Measurements from ENCODE around the gene SETD1B. TPM values are rescaled to one million over a fixed set of nuclear protein-coding genes. Genes with fewer than 3 reads are reported as not detected.

SETD1B gene
- total RNA-seq, 1 experiment from 2014 or later = 40.4 TPM

DNA sequence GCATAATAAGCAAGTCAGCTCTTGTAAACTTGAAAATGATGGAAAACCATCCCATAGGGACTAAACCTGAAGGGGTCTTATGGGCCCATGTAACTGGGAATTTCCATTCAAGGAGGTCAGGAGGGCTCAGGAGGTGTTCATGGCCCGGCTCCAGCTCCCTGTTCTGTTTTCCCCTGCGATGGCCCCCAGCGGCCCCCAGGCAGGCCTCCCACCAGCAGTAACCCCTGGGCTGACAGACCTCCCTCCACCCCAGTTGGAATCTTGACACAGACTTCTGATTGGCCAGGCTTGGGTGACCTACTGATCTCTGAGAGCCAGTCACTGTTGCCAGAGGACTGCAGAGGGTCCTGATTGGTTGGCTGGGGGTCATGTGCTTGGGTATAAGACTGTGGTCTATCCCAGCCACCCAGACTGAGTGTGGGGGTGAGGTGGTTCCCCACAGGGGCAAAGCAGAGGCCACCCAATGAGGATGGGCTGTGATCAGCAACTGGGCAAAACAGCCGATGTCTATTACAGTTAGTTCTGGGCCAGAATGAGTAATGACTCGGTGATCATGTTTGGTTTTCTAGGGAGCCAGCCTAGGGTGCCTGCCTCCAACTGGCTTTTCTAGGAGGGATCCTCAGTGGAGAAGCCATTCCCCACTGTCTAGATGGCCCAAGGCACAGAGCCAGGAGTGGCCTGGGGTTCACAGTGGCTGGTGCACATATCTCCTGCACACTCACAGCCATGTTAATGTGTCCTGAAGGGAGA, 37.3 kb upstream of the SETD1B start:
- no peak overlapping the region for H3T11ph ChIP-seq (ENCODE audit: low read length)
- 0 out of 7 replicates have a peak overlapping the region, but pooled peaks of 1 of the 3 experiments have one; percentile 28 for H3K27ac Mint-ChIP-seq
- H3K4me1 ChIP-seq (ENCODE audit: insufficient read depth, low read length) = no peaks in the 10 kb centered on the region
- H3K27me3 ChIP-seq (ENCODE audit: insufficient read depth, low read length) = no peaks in the 10 kb centered on the region
- H4K91ac ChIP-seq (ENCODE audit: insufficient read length, low read depth, low read length) = no peak overlapping the region
- H3K23ac ChIP-seq (ENCODE audit: insufficient read length, low read depth, low read length) = no peak overlapping the region
- no peaks in the 10 kb centered on the region for H3K79me2 ChIP-seq (ENCODE audit: insufficient read depth, low read length)
- H2AFZ ChIP-seq (ENCODE audit: low read length) = no peak overlapping the region
- peaks cover 0 to 23% (median 7%) of the 10 kb centered on the region in 3 experiments; a peak in 4 of 7 replicates for H3K36me3 Mint-ChIP-seq (ENCODE audit: insufficient read depth in 1 of 3, low read depth in 3 of 3)
- H3K9me3 Mint-ChIP-seq = no peaks in the 10 kb centered on the region
- H3K4me1 Mint-ChIP-seq = peaks cover 4 to 17% of the 10 kb centered on the region in 2 experiments; a peak in 3 of 4 replicates
- H3K4me2 ChIP-seq (ENCODE audit: insufficient read depth, insufficient read length, low read length) = no peak overlapping the region
- H2BK120ac ChIP-seq (ENCODE audit: low read depth, low read length, poor library complexity, severe bottlenecking) = no peak overlapping the region
- DNase-seq = no peak
- H2BK5ac ChIP-seq (ENCODE audit: insufficient read length, low read length) = no peak overlapping the region
- no peak overlapping the region for H2BK12ac ChIP-seq (ENCODE audit: insufficient read length, low read depth, low read length)
- H3K27ac ChIP-seq (ENCODE audit: insufficient read length, low read depth, low read length) = no peak overlapping the region
- no peak overlapping the region for H3K4me3 Mint-ChIP-seq
- H3K14ac ChIP-seq (ENCODE audit: insufficient read depth, low read length) = no peak overlapping the region
- H2BK15ac ChIP-seq (ENCODE audit: low read depth, low read length) = no peak overlapping the region
- H3K9ac ChIP-seq (ENCODE audit: extremely low read depth, insufficient read length, low read length) = no peak overlapping the region
- no peaks in the 10 kb centered on the region for H3K23me2 ChIP-seq (ENCODE audit: insufficient read length, low read depth, low read length, poor library complexity, severe bottlenecking)
- H3K9me3 ChIP-seq (ENCODE audit: control insufficient read depth, low read depth, low read length) = no peaks in the 10 kb centered on the region
- no peak overlapping the region for H4K5ac ChIP-seq (ENCODE audit: insufficient read length, low read depth, low read length)
- H3K4ac ChIP-seq (ENCODE audit: low read depth, low read length) = no peak overlapping the region
- H4K8ac ChIP-seq (replicated peaks; ENCODE audit: insufficient read length, low read depth, low read length) = no peak overlapping the region
- no peak overlapping the region for H3K56ac ChIP-seq (ENCODE audit: insufficient read length, low read depth, low read length)
- no peaks in the 10 kb centered on the region; the same call in 1 of the 2 replicates for H3K27me3 Mint-ChIP-seq (ENCODE audit: low read depth)
- no peak overlapping the region for H2AK5ac ChIP-seq (ENCODE audit: insufficient read length, low read length)
- no peak overlapping the region for H2BK20ac ChIP-seq (ENCODE audit: low read depth, low read length, poor library complexity, severe bottlenecking)
- no peaks in the 10 kb centered on the region for H3K79me1 ChIP-seq (ENCODE audit: insufficient read depth, low read depth, low read length, poor library complexity, severe bottlenecking)
- WGBS (ENCODE audit: extremely low coverage, insufficient read length, low lambda C conversion rate) = no CpG with 5 or more reads among the region's 5 CpGs
- H4K20me1 ChIP-seq (ENCODE audit: control insufficient read depth, insufficient read depth, insufficient read length) = no peaks in the 10 kb centered on the region
- TF ChIP-seq, protein P1, sequence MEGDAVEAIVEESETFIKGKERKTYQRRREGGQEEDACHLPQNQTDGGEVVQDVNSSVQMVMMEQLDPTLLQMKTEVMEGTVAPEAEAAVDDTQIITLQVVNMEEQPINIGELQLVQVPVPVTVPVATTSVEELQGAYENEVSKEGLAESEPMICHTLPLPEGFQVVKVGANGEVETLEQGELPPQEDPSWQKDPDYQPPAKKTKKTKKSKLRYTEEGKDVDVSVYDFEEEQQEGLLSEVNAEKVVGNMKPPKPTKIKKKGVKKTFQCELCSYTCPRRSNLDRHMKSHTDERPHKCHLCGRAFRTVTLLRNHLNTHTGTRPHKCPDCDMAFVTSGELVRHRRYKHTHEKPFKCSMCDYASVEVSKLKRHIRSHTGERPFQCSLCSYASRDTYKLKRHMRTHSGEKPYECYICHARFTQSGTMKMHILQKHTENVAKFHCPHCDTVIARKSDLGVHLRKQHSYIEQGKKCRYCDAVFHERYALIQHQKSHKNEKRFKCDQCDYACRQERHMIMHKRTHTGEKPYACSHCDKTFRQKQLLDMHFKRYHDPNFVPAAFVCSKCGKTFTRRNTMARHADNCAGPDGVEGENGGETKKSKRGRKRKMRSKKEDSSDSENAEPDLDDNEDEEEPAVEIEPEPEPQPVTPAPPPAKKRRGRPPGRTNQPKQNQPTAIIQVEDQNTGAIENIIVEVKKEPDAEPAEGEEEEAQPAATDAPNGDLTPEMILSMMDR (conservative IDR thresholded peaks at IDR 0.05) = no peak
- no peak overlapping the region for H3K18ac ChIP-seq (ENCODE audit: insufficient read length, low read depth, low read length)

Measured in H9 (cell line).